Measurements from ENCODE around the gene KCNQ1. TPM values are rescaled to one million over a fixed set of nuclear protein-coding genes. Genes with fewer than 3 reads are reported as not detected.
"Not testable (repeated sequence)": the region's sequence is repeated elsewhere in the genome, so short reads cannot be mapped to it uniquely, and the experiment has no call there.

Gene KCNQ1
- total and polyA plus RNA-seq, 2 experiments from 2014 or later: 0.45 to 0.87 TPM

DNA sequence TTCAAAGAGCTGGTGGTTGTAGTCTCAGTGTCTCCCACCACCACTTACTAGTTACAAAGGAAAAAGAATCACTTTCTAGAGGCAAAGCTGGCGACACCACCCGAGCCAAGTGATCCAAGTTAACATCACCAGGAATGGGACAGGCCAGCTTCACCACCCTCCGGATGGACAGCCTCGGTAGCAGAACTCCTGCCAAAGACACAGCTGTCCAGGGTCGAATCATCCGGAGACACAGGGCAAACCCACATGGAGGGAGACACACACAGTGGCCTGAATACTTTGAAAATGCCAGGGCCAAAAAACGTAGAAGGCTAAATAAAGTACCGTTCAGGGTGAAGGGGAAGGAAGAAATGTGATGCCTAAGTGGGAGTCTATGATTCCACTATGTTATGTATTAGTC, 33.1 kb downstream of the KCNQ1 start:
- Histone ChIP-seq H2AFZ (no peak overlapping the region), H3K4me3 (no peak overlapping the region), H3F3A (replicated peaks; ENCODE audit: low read depth) (no peaks in the 10 kb centered on the region), H3K36me3 (ENCODE audit: insufficient read depth) (no peaks in the 10 kb centered on the region), H3K79me2 (replicated peaks; ENCODE audit: insufficient read depth) (no peaks in the 10 kb centered on the region), H3K4me2 (no peak overlapping the region), H3K4me1 (ENCODE audit: insufficient read depth) (no peaks in the 10 kb centered on the region), H3K9me2 (ENCODE audit: insufficient read depth) (no peaks in the 10 kb centered on the region), H3K27ac (ENCODE audit: low read depth) (no peak overlapping the region), H4K20me1 (replicated peaks; ENCODE audit: insufficient read depth) (no peaks in the 10 kb centered on the region), H3K27me3 (ENCODE audit: insufficient read depth) (peaks cover 66% of the 10 kb centered on the region)
- Mint-ChIP-seq H3K36me3 (ENCODE audit: low read depth) (peaks cover 13% of the 10 kb centered on the region), H3K4me3 (no peak overlapping the region), H3K9me3 (peaks cover 42% of the 10 kb centered on the region), H3K27me3 (ENCODE audit: insufficient read depth, low read depth, poor library complexity) (peaks cover 65% of the 10 kb centered on the region), H3K4me1 (no peaks in the 10 kb centered on the region), H3K27ac (no peak overlapping the region)
- TF ChIP-seq, protein P1, sequence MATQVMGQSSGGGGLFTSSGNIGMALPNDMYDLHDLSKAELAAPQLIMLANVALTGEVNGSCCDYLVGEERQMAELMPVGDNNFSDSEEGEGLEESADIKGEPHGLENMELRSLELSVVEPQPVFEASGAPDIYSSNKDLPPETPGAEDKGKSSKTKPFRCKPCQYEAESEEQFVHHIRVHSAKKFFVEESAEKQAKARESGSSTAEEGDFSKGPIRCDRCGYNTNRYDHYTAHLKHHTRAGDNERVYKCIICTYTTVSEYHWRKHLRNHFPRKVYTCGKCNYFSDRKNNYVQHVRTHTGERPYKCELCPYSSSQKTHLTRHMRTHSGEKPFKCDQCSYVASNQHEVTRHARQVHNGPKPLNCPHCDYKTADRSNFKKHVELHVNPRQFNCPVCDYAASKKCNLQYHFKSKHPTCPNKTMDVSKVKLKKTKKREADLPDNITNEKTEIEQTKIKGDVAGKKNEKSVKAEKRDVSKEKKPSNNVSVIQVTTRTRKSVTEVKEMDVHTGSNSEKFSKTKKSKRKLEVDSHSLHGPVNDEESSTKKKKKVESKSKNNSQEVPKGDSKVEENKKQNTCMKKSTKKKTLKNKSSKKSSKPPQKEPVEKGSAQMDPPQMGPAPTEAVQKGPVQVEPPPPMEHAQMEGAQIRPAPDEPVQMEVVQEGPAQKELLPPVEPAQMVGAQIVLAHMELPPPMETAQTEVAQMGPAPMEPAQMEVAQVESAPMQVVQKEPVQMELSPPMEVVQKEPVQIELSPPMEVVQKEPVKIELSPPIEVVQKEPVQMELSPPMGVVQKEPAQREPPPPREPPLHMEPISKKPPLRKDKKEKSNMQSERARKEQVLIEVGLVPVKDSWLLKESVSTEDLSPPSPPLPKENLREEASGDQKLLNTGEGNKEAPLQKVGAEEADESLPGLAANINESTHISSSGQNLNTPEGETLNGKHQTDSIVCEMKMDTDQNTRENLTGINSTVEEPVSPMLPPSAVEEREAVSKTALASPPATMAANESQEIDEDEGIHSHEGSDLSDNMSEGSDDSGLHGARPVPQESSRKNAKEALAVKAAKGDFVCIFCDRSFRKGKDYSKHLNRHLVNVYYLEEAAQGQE (IDR thresholded peaks at IDR 0.05; ENCODE audit: unreplicated experiment): no peak
- no peak for TF ChIP-seq EZH2phosphoT487 (IDR thresholded peaks at IDR 0.05; ENCODE audit: unreplicated experiment)
- no peak for TF ChIP-seq EZH2 (IDR thresholded peaks at IDR 0.05; ENCODE audit: low read depth, unreplicated experiment)
- TF ChIP-seq POLR2AphosphoS5 (IDR thresholded peaks at IDR 0.05; ENCODE audit: low read depth): no peak
- ATAC-seq (no peak), DNase-seq (ENCODE audit: low spot score) (no peak)

DNA sequence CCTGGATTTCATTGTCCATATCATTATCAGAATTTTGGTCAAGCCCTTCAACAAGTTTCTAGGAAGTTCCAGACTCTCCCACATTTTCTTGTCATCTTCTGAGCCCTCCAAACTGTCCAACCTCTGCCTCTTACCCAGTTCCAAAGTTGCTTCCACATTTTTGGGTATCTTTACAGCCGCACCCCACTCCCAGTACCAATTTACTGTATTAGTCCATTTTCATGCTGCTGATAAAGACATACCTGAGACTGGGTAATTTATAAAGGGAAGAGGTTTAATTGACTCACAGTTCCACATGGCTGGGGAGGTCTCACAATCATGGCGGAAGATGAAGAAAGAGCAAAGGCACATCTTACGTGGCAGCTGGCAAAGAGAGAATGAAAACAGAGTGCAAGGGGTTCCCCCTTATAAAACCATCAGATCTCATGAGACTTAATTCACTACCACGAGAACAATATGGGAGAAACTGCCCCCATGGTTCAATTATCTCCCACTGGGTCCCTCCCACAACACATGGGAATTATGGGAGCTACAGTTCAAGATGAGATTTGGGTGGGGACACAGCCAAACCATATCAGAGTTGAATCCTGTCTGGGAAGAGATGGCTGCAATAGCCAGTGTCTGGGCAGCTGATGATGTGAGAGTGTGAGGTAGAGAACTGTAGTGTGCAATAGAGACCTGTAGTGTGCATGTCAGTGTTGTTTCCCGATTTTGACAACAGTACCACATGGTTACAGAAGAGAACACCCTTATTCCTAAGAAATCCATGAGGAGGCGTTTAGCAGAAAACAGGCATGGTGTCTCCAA, 35.5 kb downstream of the KCNQ1 start:
- peaks cover 43% of the 10 kb centered on the region for H3K9me3 Mint-ChIP-seq
- peaks cover 71% of the 10 kb centered on the region for H3K27me3 Mint-ChIP-seq (ENCODE audit: insufficient read depth, low read depth, poor library complexity)
- not testable (repeated sequence) for DNase-seq (ENCODE audit: low spot score); H3K27ac Mint-ChIP-seq; H2AFZ ChIP-seq; H3K36me3 ChIP-seq (ENCODE audit: insufficient read depth); H3K27ac ChIP-seq (ENCODE audit: low read depth); H3K9me2 ChIP-seq (ENCODE audit: insufficient read depth); H3K4me3 Mint-ChIP-seq; H3K79me2 ChIP-seq (replicated peaks; ENCODE audit: insufficient read depth); H3F3A ChIP-seq (replicated peaks; ENCODE audit: low read depth); H4K20me1 ChIP-seq (replicated peaks; ENCODE audit: insufficient read depth); H3K4me1 ChIP-seq (ENCODE audit: insufficient read depth); H3K4me1 Mint-ChIP-seq; H3K4me3 ChIP-seq; ATAC-seq; H3K4me2 ChIP-seq
- peaks cover 13% of the 10 kb centered on the region for H3K36me3 Mint-ChIP-seq (ENCODE audit: low read depth)
- peaks cover 74% of the 10 kb centered on the region for H3K27me3 ChIP-seq (ENCODE audit: insufficient read depth)

DNA sequence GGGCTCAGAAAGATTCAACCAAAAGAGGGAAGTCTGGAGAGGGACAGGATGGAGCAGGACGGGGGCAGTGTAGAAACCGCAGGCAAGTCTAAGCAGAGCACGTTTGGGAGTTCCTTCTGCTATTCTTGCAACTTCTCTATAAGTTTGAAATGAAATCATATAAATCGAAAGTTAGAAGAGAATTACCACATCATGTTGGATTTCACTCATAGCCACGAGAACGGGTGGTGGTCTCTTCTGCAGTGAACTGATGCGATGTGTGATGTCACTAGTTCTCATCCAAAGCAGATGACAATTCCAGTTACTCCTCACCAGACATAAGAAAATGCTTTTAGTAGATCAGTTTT, 36.0 kb downstream of the KCNQ1 start:
- no peak overlapping the region for H3K4me3 ChIP-seq
- H3K27me3 Mint-ChIP-seq (ENCODE audit: insufficient read depth, low read depth, poor library complexity): peaks cover 70% of the 10 kb centered on the region
- peaks cover 13% of the 10 kb centered on the region for H3K36me3 Mint-ChIP-seq (ENCODE audit: low read depth)
- H3K4me1 Mint-ChIP-seq: no peaks in the 10 kb centered on the region
- no peaks in the 10 kb centered on the region for H4K20me1 ChIP-seq (replicated peaks; ENCODE audit: insufficient read depth)
- ATAC-seq (no peak), DNase-seq (ENCODE audit: low spot score) (no peak)
- H3K36me3 ChIP-seq (ENCODE audit: insufficient read depth): no peaks in the 10 kb centered on the region
- H3K27ac ChIP-seq (ENCODE audit: low read depth): no peak overlapping the region
- H3K4me2 ChIP-seq: no peak overlapping the region
- H3K9me2 ChIP-seq (ENCODE audit: insufficient read depth): 0 out of 2 replicates have a peak, but pooled peaks cover under 1% of the 10 kb centered on the region
- H2AFZ ChIP-seq: no peak overlapping the region
- H3K27me3 ChIP-seq (ENCODE audit: insufficient read depth): peaks cover 74% of the 10 kb centered on the region
- no peak overlapping the region for H3K4me3 Mint-ChIP-seq
- no peak overlapping the region for H3K27ac Mint-ChIP-seq
- no peaks in the 10 kb centered on the region for H3K79me2 ChIP-seq (replicated peaks; ENCODE audit: insufficient read depth)
- H3K9me3 Mint-ChIP-seq: peaks cover 46% of the 10 kb centered on the region
- H3F3A ChIP-seq (replicated peaks; ENCODE audit: low read depth): no peaks in the 10 kb centered on the region
- H3K4me1 ChIP-seq (ENCODE audit: insufficient read depth): no peaks in the 10 kb centered on the region
- TF ChIP-seq ZNF331 (CRISPR knock-in tag; IDR thresholded peaks at IDR 0.05; ENCODE audit: low read depth) (no peak), ZNF114 (CRISPR knock-in tag; IDR thresholded peaks at IDR 0.05) (no peak), STAT1 (IDR thresholded peaks at IDR 0.05; ENCODE audit: unreplicated experiment) (no peak), EZH2 (IDR thresholded peaks at IDR 0.05; ENCODE audit: low read depth, unreplicated experiment) (no peak), POLR2AphosphoS5 (IDR thresholded peaks at IDR 0.05; ENCODE audit: low read depth) (no peak), CREB1 (CRISPR knock-in tag; IDR thresholded peaks at IDR 0.05; ENCODE audit: low read depth) (no peak)
- TF ChIP-seq, protein P1 (IDR thresholded peaks at IDR 0.05; ENCODE audit: unreplicated experiment): no peak

All from GM23338 (cell line).